ENCODE results near the gene TTLL8. TPM values are rescaled to one million over a fixed set of nuclear protein-coding genes. Genes with fewer than 3 reads are reported as not detected.

TTLL8 gene
- total RNA-seq, 3 donors from 2014 or later (not counting 1 experiment from before 2014, with no cell fraction given): not detected

- no peak for TF ChIP-seq CTCF (IDR thresholded peaks at IDR 0.05)
- no peak overlapping the region for H3K4me3 ChIP-seq (ENCODE audit: low read length)
- Mint-ChIP-seq H3K27me3 (ENCODE audit: low read depth in 2 of 2) (peaks cover 9 to 20% of the 10 kb centered on the region in 2 donors), H3K4me3 (no peak overlapping the region), H3K27ac (peak overlapping the region in 1 of 2 donors; percentile 80), H3K9me3 (no peaks in the 10 kb centered on the region), H3K4me1 (peaks cover 0 to 11% of the 10 kb centered on the region in 2 donors), H3K36me3 (no peaks in the 10 kb centered on the region)
- ATAC-seq: peak; percentile 86 to 96 (median 94)
- H3K9me3 ChIP-seq (ENCODE audit: control insufficient read depth, insufficient read depth, low read length): no peaks in the 10 kb centered on the region
- 5% methylated on average over 51 of the region's 61 CpGs for WGBS (ENCODE audit: insufficient coverage)
- H3K27ac ChIP-seq (ENCODE audit: low read length): no peak overlapping the region
- peaks cover 10% of the 10 kb centered on the region for H3K27me3 ChIP-seq (ENCODE audit: control insufficient read depth, insufficient read depth, low read length)
- intact Hi-C loops (cut with micrococcal nuclease): no loop called here
- DNase-seq: peak; percentile 59 to 90
- peaks cover 27% of the 10 kb centered on the region for H3K4me1 ChIP-seq (ENCODE audit: control insufficient read depth, insufficient read depth, low read length)
- no peaks in the 10 kb centered on the region for H3K36me3 ChIP-seq (ENCODE audit: control insufficient read depth, insufficient read depth, low read length)
Measured at GRCh38 chr22:50010676-50011446, 47.2 kb downstream of the TTLL8 start.

GRCh38 chr22:50009765-50010675, 48.1 kb downstream of the TTLL8 start:
- H3K4me3 Mint-ChIP-seq: no peak overlapping the region
- peaks cover 0 to 10% of the 10 kb centered on the region in 2 donors for H3K4me1 Mint-ChIP-seq
- no peak overlapping the region for H3K27ac ChIP-seq (ENCODE audit: low read length)
- H3K9me3 Mint-ChIP-seq: no peaks in the 10 kb centered on the region
- 69% methylated on average over 44 of the region's 46 CpGs for WGBS (ENCODE audit: insufficient coverage)
- TF ChIP-seq CTCF (IDR thresholded peaks at IDR 0.05): no peak
- H3K36me3 Mint-ChIP-seq: no peaks in the 10 kb centered on the region
- H3K27ac Mint-ChIP-seq: no peak overlapping the region
- H3K27me3 Mint-ChIP-seq (ENCODE audit: low read depth in 2 of 2): peaks cover 9 to 22% of the 10 kb centered on the region in 2 donors
- H3K36me3 ChIP-seq (ENCODE audit: control insufficient read depth, insufficient read depth, low read length): no peaks in the 10 kb centered on the region
- ATAC-seq (peak in 1 of 3 donors; percentile 1), DNase-seq (no peak)
- no peaks in the 10 kb centered on the region for H3K9me3 ChIP-seq (ENCODE audit: control insufficient read depth, insufficient read depth, low read length)
- intact Hi-C loops (cut with micrococcal nuclease): no loop called here
- no peak overlapping the region for H3K4me3 ChIP-seq (ENCODE audit: low read length)
- peaks cover 10% of the 10 kb centered on the region for H3K27me3 ChIP-seq (ENCODE audit: control insufficient read depth, insufficient read depth, low read length)
- H3K4me1 ChIP-seq (ENCODE audit: control insufficient read depth, insufficient read depth, low read length): peaks cover 22% of the 10 kb centered on the region

- DNase-seq (no peak), ATAC-seq (no peak)
- peaks cover 9 to 22% of the 10 kb centered on the region in 2 donors for H3K27me3 Mint-ChIP-seq (ENCODE audit: low read depth in 2 of 2)
- H3K9me3 Mint-ChIP-seq: no peaks in the 10 kb centered on the region
- H3K4me1 ChIP-seq (ENCODE audit: control insufficient read depth, insufficient read depth, low read length): peaks cover 16% of the 10 kb centered on the region
- no peaks in the 10 kb centered on the region for H3K9me3 ChIP-seq (ENCODE audit: control insufficient read depth, insufficient read depth, low read length)
- intact Hi-C loops (cut with micrococcal nuclease): no loop called here
- H3K4me1 Mint-ChIP-seq: peaks cover 0 to 10% of the 10 kb centered on the region in 2 donors
- no peak overlapping the region for H3K4me3 Mint-ChIP-seq
- 93% methylated on average over 16 of the region's 16 CpGs for WGBS (ENCODE audit: insufficient coverage)
- H3K27ac ChIP-seq (ENCODE audit: low read length): no peak overlapping the region
- no peak overlapping the region for H3K4me3 ChIP-seq (ENCODE audit: low read length)
- no peaks in the 10 kb centered on the region for H3K36me3 ChIP-seq (ENCODE audit: control insufficient read depth, insufficient read depth, low read length)
- peaks cover 7% of the 10 kb centered on the region for H3K27me3 ChIP-seq (ENCODE audit: control insufficient read depth, insufficient read depth, low read length)
- no peaks in the 10 kb centered on the region for H3K36me3 Mint-ChIP-seq
- no peak overlapping the region for H3K27ac Mint-ChIP-seq
- TF ChIP-seq CTCF (IDR thresholded peaks at IDR 0.05): no peak
Measured at GRCh38 chr22:50009251-50009650, 48.8 kb downstream of the TTLL8 start.
